Smooth muscle cell (in vitro differentiated cells): ENCODE results near the gene CLIP4. TPM values are rescaled to one million over a fixed set of nuclear protein-coding genes. Genes with fewer than 3 reads are reported as not detected.

Source experiments
- DNase-seq: peaks from one replicate; lab custom pipeline; 2025; ENCODE audit not compliant: unreplicated experiment; lab: John Stamatoyannopoulos, UW
- H2AFZ ChIP-seq: fragments of 200-600 bp; sonication (generic); 2 replicates; pipeline ENCODE4 v1.6.0; 2016; ENCODE audit warnings: antibody characterized with exemption, low read depth, mild to moderate bottlenecking
- H3F3A ChIP-seq: fragments of 200-600 bp; sonication (generic); 2 replicates; pipeline ENCODE4 v1.6.0; 2017; ENCODE audit warnings: antibody characterized with exemption, low read depth
- H3K27ac ChIP-seq: fragments of 200-600 bp; sonication (generic); 2 replicates; pipeline ENCODE4 v1.5.1; 2016; ENCODE audit warnings: low read depth, mild to moderate bottlenecking
- H3K27me3 ChIP-seq: fragments of 200-600 bp; sonication (generic); 2 replicates; pipeline ENCODE4 v1.6.1; 2016; ENCODE audit warnings: low read depth, mild to moderate bottlenecking
- H3K36me3 ChIP-seq: fragments of 200-600 bp; sonication (generic); 2 replicates; pipeline ENCODE4 v1.5.1; 2016; ENCODE audit warnings: low read depth
- H3K4me1 ChIP-seq: fragments of 200-600 bp; sonication (generic); 2 replicates; pipeline ENCODE4 v1.5.1; 2016; ENCODE audit warnings: low read depth
- H3K4me2 ChIP-seq: fragments of 200-600 bp; sonication (generic); 2 replicates; pipeline ENCODE4 v1.6.0; 2016; ENCODE audit warnings: mild to moderate bottlenecking
- H3K4me3 ChIP-seq: fragments of 200-600 bp; sonication (generic); 2 replicates; pipeline ENCODE4 v1.5.1; 2016; ENCODE audit warnings: mild to moderate bottlenecking
- H3K79me2 ChIP-seq: fragments of 200-600 bp; sonication (generic); 2 replicates; pipeline ENCODE4 v1.6.0; 2016; ENCODE audit warnings: low read depth, mild to moderate bottlenecking
- H3K9ac ChIP-seq: fragments of 200-600 bp; sonication (generic); 2 replicates; pipeline ENCODE4 v1.6.0; 2016; ENCODE audit warnings: low read depth
- H3K9me3 ChIP-seq: fragments of 200-600 bp; sonication (generic); replicated peaks from 2 replicates; pipeline ENCODE4 v1.5.1; 2016; ENCODE audit warnings: low read depth
- H4K20me1 ChIP-seq: fragments of 200-600 bp; sonication (generic); 2 replicates; pipeline ENCODE4 v1.6.0; 2016; ENCODE audit warnings: low read depth
- WGBS: methylation state at CpG from one replicate; pipeline ENCODE4 v1.1.7; 2016; ENCODE audit warnings: low lambda C conversion rate; 5-methylcytosine and 5-hydroxymethylcytosine counted together
- polyA plus RNA-seq: library from polyadenylated mRNA; unstranded; fragments of >200 nt; fragmentation: Nextera tagmentation; extraction: Ambion mirVana; gene quantifications from 2 replicates; pipeline ENCODE4 v1.2.1, GENCODE V29; 2016
- total RNA-seq: library from RNA; depleted of rRNA; stranded (reverse); fragments of >200 nt; gene quantifications from 2 replicates; pipeline ENCODE4 v1.2.3, GENCODE V29; 2014
- TF ChIP-seq, protein P1 (sequence below): fragments of 200-600 bp; sonication (generic); IDR thresholded peaks from 2 replicates; pipeline ENCODE4 v1.5.1; 2017; ENCODE audit warnings: borderline replicate concordance, mild to moderate bottlenecking, antibody characterized with exemption; ENCODE audit not compliant: insufficient read depth, poor library complexity, severe bottlenecking

The CLIP4 gene
- total and polyA plus RNA-seq, 2 experiments from 2014 or later = 5.7 to 18.9 TPM

DNA sequence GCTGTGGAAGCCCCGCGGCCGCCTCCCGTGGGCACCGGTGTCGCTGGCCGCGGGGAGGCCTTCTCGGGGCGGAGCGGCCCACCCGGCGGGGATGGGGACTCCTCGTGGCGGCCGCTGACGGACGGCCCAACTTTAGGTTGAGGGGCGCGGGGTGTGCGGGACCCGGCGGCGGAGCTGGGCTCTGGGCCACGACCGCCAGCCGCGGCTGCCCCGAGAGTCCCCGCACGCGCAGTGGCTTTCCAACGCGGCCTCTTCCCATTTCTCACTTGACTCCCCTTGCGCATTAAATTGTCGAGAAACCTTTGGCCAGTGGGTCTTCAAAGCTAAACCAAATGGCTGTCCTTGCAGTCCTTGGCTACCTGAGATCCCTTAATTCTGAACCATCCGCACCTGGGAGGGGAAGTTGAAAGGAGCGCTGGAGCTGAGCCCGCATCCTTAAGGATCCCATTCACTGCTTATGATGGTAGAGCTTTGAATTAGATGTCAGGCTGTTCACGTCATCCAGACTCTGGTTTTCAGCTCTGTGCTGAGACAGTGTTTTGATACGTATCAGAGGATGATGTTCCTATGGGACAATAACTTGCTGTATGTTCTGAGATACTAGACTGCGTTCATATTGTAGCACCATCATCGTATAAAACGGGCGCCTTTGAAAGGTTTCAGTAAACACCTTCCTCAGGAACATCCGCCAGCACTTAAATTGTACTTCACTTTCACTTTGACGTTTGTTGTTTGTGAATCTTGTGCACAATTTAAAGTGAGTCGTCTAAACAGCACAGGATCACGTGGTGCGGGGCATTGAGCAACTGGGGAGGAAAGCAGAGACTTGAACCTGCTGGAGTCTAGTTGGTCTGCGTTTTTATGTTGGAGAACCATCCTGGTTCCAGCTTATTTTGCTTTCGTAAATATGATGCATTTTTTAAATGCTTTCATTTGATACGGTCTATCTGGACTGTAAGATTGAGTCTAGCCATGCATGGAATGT lies 874 bp downstream of the CLIP4 start:
- Histone ChIP-seq H4K20me1 (no peaks in the 10 kb centered on the region), H3K27me3 (no peaks in the 10 kb centered on the region), H3K4me2 (peak overlapping the region; percentile 93), H3K36me3 (no peaks in the 10 kb centered on the region), H3K27ac (peak overlapping the region; percentile 81), H3K4me3 (peak overlapping the region; percentile 59), H3K9ac (peak overlapping the region; percentile 81), H2AFZ (peak overlapping the region; percentile 82), H3K4me1 (peaks cover 9% of the 10 kb centered on the region), H3K79me2 (peaks cover 46% of the 10 kb centered on the region), H3K9me3 (no peaks in the 10 kb centered on the region), H3F3A (peaks cover 26% of the 10 kb centered on the region)
- TF ChIP-seq, protein P1, sequence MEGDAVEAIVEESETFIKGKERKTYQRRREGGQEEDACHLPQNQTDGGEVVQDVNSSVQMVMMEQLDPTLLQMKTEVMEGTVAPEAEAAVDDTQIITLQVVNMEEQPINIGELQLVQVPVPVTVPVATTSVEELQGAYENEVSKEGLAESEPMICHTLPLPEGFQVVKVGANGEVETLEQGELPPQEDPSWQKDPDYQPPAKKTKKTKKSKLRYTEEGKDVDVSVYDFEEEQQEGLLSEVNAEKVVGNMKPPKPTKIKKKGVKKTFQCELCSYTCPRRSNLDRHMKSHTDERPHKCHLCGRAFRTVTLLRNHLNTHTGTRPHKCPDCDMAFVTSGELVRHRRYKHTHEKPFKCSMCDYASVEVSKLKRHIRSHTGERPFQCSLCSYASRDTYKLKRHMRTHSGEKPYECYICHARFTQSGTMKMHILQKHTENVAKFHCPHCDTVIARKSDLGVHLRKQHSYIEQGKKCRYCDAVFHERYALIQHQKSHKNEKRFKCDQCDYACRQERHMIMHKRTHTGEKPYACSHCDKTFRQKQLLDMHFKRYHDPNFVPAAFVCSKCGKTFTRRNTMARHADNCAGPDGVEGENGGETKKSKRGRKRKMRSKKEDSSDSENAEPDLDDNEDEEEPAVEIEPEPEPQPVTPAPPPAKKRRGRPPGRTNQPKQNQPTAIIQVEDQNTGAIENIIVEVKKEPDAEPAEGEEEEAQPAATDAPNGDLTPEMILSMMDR = no peak
- WGBS = 19% methylated on average over 40 of the region's 53 CpGs
- DNase-seq = no peak

DNA sequence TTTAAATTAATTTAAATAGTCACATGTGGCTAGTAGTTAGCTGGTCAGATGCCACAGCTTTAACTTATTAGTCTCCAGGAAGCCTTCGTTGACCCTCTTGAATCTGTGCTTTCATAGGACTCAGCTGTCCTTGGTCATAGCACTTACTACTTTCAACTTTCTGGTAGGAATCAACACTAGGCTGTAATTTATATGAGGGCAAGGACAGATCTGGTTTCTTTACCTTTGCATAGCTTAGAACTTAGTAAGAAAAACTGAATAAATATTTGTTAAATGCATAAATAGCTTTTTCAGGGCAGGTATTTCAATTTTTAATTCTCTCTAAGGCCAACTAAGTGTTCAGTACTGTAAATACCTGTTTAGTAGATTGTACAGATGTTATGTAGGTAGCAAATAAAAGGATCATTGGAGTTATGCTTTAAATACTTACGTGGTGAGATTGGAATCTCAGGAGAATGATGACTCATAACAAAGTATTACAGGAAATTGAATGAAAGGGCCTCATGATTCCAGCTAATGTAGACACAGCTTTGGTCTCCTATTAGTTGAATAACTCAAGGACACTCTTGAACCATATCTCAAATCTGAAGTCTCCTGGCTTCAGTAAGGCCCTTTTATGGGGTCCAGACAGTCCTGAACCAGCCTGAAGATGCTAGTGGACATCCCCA lies 2.6 kb downstream of the CLIP4 start:
- WGBS = 81% methylated on average over 2 of the region's 2 CpGs
- H3F3A ChIP-seq = peaks cover 22% of the 10 kb centered on the region
- peak overlapping the region; percentile 81 for H3K27ac ChIP-seq
- no peak overlapping the region for H2AFZ ChIP-seq
- no peak for DNase-seq
- H3K4me2 ChIP-seq = peak overlapping the region; percentile 60
- no peak overlapping the region for H3K9ac ChIP-seq
- H3K27me3 ChIP-seq = no peaks in the 10 kb centered on the region
- peaks cover 9% of the 10 kb centered on the region for H3K4me1 ChIP-seq
- no peaks in the 10 kb centered on the region for H4K20me1 ChIP-seq
- peaks cover 61% of the 10 kb centered on the region for H3K79me2 ChIP-seq
- H3K9me3 ChIP-seq = no peaks in the 10 kb centered on the region
- TF ChIP-seq, protein P1 = no peak
- no peaks in the 10 kb centered on the region for H3K36me3 ChIP-seq
- H3K4me3 ChIP-seq = no peak overlapping the region

DNA sequence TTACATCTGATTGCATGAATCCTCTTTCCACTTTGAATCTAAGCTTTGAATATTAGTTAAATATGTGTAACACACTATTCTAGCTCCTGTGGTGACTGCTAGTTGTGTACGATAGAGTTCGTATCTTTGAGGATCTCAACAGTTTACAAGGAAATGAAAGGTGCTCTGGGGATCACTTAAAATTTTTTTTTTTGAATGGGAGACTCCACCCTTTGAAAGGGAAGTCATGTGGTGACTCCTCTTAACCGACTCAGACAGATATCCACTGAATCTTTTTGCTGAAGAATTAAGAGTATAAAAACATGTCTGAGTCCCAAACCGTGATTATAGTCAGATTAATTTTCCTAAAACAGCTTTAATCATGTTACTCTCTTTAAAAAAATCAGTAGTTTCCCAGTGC lies 4.0 kb downstream of the CLIP4 start:
- Histone ChIP-seq H3K9me3 (no peaks in the 10 kb centered on the region), H4K20me1 (no peaks in the 10 kb centered on the region), H3F3A (peaks cover 21% of the 10 kb centered on the region), H3K27me3 (no peaks in the 10 kb centered on the region), H3K4me2 (no peak overlapping the region), H3K79me2 (peaks cover 61% of the 10 kb centered on the region), H3K9ac (no peak overlapping the region), H3K4me1 (peaks cover 8% of the 10 kb centered on the region), H3K36me3 (no peaks in the 10 kb centered on the region), H2AFZ (no peak overlapping the region), H3K27ac (no peak overlapping the region), H3K4me3 (no peak overlapping the region)
- DNase-seq = no peak
- TF ChIP-seq, protein P1 = no peak
- WGBS = 62% methylated on average over 4 of the region's 4 CpGs
